Measurements from ENCODE around the gene PCSK7. TPM values are rescaled to one million over a fixed set of nuclear protein-coding genes. Genes with fewer than 3 reads are reported as not detected.
A peak's percentile ranks its signal among the peaks of the same experiment; 100 is the strongest.

PCSK7 gene
- total RNA-seq, 1 donor from 2014 or later: 50.2 TPM

DNA sequence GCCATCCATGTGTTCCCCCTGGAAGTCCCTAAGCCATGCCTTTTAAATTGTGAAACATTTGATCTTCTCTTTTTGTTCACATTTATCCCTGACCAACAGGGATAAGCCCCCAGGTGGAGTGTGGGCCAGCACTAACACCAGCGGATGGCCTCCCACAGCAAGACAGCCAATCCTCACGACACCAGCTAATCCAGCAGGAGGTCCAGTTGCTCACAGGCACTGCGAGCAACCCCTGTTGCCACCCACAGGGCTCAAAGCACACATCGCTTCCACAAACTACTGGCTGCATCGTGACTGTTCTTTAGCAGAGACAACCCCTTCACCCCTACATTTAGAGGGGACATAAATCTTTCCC is 2.0 kb downstream of the PCSK7 start:
- peak overlapping the region; percentile 94 for H3K4me3 ChIP-seq
- H3K27ac ChIP-seq: peak overlapping the region; percentile 25
- TF ChIP-seq, protein P1, sequence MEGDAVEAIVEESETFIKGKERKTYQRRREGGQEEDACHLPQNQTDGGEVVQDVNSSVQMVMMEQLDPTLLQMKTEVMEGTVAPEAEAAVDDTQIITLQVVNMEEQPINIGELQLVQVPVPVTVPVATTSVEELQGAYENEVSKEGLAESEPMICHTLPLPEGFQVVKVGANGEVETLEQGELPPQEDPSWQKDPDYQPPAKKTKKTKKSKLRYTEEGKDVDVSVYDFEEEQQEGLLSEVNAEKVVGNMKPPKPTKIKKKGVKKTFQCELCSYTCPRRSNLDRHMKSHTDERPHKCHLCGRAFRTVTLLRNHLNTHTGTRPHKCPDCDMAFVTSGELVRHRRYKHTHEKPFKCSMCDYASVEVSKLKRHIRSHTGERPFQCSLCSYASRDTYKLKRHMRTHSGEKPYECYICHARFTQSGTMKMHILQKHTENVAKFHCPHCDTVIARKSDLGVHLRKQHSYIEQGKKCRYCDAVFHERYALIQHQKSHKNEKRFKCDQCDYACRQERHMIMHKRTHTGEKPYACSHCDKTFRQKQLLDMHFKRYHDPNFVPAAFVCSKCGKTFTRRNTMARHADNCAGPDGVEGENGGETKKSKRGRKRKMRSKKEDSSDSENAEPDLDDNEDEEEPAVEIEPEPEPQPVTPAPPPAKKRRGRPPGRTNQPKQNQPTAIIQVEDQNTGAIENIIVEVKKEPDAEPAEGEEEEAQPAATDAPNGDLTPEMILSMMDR (IDR thresholded peaks at IDR 0.05): no peak
- H3K36me3 ChIP-seq: peaks cover 51% of the 10 kb centered on the region
- intact Hi-C loops (cut with DNase I): no loop called here
- H3K27me3 ChIP-seq (ENCODE audit: low read depth): no peaks in the 10 kb centered on the region
- no peak for DNase-seq
- ATAC-seq: no peak
- no peaks in the 10 kb centered on the region for H3K9me3 ChIP-seq
- peaks cover 37% of the 10 kb centered on the region for H3K4me1 ChIP-seq

DNA sequence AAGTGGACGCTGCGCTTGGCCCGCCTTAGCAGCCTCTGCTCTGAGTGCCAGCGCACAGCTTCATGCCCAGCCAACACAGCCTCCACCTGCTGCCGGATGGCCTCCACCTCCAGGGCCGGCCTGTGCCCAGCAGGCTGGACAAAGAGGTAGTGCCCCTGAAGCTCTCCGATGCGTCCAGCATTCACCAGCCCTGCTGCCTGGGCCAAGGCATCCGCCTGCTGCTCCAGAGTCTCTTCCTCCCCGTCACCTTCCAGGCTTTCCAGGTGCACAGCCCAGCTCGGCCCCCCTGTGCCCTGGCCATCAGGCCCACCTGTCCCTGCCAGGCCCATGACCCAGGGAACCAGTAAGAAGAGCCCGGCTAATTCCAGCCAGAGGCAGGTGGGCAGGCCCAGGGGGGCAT is 2.5 kb downstream of the PCSK7 start:
- Histone ChIP-seq H3K27me3 (ENCODE audit: low read depth) (no peaks in the 10 kb centered on the region), H3K4me1 (peaks cover 36% of the 10 kb centered on the region), H3K36me3 (peaks cover 54% of the 10 kb centered on the region), H3K9me3 (no peaks in the 10 kb centered on the region), H3K27ac (peak overlapping the region; percentile 25), H3K4me3 (no peak overlapping the region)
- ATAC-seq (no peak), DNase-seq (no peak)
- TF ChIP-seq, protein P1 (IDR thresholded peaks at IDR 0.05): no peak
- intact Hi-C loops (cut with DNase I): no loop called here

DNA sequence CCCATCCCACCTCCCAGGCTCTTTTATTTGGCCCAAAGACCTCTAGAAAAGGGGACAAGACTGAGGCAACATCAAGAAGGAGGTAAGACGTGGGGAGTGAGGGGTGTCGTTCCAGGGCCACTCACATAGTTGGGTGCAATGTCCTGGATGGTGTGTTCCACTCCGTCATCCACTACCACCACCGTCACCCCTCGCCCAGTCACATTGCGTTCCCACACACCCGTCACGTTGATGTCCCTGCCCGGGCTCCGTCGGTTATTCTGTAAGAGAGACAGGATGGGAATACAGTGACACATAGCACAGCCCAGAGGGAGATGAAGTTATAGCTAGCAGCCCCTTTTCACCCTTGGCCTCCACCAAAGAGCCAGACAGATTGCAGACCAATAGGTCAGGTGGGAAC is 3.8 kb downstream of the PCSK7 start:
- Histone ChIP-seq H3K4me3 (no peak overlapping the region), H3K9me3 (no peaks in the 10 kb centered on the region), H3K27me3 (ENCODE audit: low read depth) (no peaks in the 10 kb centered on the region), H3K36me3 (peaks cover 67% of the 10 kb centered on the region), H3K4me1 (peaks cover 22% of the 10 kb centered on the region), H3K27ac (no peak overlapping the region)
- intact Hi-C loops (cut with DNase I): no loop called here
- ATAC-seq: no peak
- TF ChIP-seq, protein P1 (IDR thresholded peaks at IDR 0.05): no peak
- no peak for DNase-seq

DNA sequence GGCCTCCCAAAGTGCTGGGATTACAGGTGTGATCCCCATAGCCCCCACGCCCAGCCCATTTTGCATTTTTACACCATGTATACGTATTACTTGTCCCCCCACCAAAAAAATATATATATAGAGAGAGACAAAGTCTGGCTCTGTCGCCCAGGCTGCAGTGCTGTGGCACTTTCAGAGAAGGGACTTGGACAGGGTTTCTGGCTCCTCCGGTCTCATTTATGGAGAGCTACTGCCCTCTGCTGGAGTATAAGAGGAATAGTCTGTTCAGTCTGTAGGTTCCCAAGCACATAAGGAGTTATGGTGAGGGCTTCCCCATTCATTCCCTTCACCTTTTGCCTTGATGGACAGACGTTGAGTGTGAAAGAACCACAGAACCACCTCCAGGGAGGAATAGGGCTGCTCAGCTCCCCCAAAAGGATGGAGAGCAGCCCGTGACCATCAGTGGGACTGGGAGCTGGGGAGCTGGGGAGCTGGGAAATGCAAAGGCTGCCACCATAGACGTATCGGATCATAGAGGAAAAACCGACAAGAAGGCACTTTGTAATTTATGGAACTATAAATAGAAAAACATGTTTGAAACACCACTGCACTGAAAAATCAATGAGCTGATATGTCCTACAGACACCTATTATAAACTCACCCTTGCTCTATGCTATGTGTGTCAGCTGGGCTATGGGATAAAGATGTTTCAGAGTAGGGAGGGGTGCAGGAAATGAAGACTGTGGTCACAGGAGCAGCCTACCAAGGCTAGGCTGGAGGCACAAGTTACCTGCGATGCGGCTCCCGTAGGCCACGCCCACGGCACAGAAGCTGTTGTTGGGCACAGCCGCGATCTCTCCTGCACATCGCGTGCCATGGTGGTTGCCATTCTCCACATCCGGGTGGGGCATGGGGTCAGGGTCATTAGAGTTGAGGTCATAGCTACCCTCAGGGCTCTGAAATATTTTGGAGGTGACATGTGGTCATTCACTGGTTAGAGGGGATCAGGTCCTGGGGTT is 5.2 kb downstream of the PCSK7 start:
- Histone ChIP-seq H3K27ac (no peak overlapping the region), H3K27me3 (ENCODE audit: low read depth) (no peaks in the 10 kb centered on the region), H3K4me1 (peaks cover 26% of the 10 kb centered on the region), H3K9me3 (no peaks in the 10 kb centered on the region), H3K36me3 (peaks cover 81% of the 10 kb centered on the region), H3K4me3 (no peak overlapping the region)
- DNase-seq (no peak), ATAC-seq (peak; percentile 88 to 90)
- intact Hi-C loops (cut with DNase I): no loop called here
- TF ChIP-seq, protein P1 (IDR thresholded peaks at IDR 0.05): peak; percentile 82

DNA sequence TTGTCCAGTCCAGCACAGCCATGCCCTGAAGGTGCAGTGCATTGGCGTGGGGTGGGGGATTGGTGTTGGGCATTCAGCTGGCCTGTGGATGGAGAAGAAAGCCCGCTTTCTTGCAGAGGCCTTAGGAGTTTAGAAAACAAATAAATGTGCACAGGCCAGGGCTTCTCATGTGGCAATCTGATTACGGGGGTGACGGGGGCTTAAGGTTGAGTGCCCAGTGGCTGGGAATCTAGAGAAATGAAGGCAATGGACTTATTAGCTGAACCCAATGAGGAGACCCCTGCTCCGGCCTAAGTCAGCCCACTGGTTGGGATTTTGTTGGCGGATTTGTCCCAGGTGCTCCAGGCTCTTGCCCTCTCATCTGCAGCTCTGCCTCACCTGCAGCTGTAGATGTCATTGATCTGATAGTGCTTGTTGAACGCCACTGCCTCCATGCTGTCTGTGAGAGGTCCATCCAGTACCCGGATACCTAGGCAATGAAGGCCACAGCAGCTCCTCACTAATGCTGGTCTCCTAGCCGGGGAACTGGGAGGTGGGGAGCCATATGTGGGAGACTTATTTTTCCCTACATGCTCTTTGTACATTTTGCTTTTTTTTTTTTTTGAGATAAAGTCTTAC is 6.2 kb downstream of the PCSK7 start:
- ATAC-seq: no peak
- Histone ChIP-seq H3K4me3 (no peak overlapping the region), H3K36me3 (peaks cover 91% of the 10 kb centered on the region), H3K4me1 (peaks cover 27% of the 10 kb centered on the region), H3K27me3 (ENCODE audit: low read depth) (no peaks in the 10 kb centered on the region), H3K27ac (no peak overlapping the region), H3K9me3 (no peaks in the 10 kb centered on the region)
- DNase-seq: no peak
- TF ChIP-seq, protein P1 (IDR thresholded peaks at IDR 0.05): no peak
- intact Hi-C loops (cut with DNase I): no loop called here

All from lower lobe of right lung (tissue), 2 donors.